GM21367 (cell line): Measurements from ENCODE around the gene EEF1B2.
"Not testable (repeated sequence)": the region's sequence is repeated elsewhere in the genome, so short reads cannot be mapped to it uniquely, and the experiment has no call there.

ENCODE experiments used
- ATAC-seq: cut with Tn5 transposase; IDR thresholded peaks from one replicate; pipeline ENCODE4 v1.9.1; 2021; ENCODE audit not compliant: unreplicated experiment

EEF1B2 gene

DNA sequence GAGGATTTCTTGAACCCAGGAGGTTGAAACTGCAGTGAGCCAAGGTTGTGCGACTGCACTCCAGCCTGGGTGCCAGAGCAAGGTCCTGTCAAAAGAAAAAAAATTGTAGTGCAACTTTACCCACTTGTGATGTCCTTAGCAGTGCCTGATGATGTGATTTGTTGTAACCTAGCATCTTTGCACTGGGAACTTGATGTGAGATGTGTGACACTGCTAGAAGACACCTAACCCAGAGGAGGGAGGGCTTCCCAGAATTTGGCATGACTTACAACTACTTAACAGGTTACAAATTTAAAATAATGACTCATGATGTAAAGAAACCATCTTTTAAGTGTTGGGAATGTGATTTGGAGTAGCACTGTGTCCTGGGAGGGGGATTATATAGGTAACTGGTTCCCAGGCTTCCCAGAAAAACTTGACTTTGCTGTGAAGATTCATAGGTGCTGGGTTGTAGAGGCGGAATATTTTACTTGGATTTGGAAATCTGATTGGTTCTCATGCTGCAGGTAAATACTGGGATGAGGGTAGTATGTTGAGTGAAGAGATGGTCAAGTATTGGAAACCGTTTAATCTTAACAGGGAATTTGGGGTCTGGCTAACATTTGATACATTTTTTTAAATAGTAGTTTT lies 3.7 kb downstream of the EEF1B2 start:
- no peak for ATAC-seq

- no peak for ATAC-seq
These were observed 4.7 kb downstream of the EEF1B2 start for GRCh38 chr2:206164261-206164862.

- ATAC-seq: not testable (repeated sequence)
These were observed 8.5 kb downstream of the EEF1B2 start for GRCh38 chr2:206168230-206168629.

DNA sequence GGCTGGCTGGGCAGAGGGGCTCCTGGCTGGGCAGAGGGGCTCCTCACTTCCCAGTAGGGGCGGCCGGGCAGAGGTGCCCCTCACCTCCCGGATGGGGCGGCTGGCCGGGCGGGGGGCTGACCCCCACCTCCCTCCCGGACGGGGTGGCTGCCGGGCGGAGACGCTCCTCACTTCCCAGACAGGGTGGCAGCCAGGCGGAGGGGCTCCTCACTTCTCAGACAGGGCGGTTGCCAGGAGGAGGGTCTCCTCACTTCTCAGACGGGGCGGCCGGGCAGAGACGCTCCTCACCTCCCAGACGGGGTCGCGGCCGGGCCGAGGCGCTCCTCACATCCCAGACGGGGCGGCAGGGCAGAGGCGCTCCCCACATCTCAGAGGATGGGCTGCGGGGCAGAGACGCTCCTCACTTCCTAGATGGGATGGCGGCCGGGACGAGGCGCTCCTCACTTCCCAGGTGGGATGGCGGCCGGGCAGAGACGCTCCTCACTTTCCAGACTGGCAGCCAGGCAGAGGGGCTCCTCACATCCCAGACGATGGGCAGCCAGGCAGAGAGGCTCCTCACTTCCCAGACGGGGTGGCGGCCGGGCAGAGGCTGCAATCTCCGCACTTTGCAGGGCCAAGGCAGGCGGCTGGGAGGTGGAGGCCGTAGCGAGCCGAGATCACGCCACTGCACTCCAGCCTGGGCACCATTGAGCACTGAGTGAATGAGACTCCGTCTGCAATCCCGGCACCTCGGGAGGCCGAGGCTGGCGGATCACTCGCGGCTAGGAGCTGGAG lies 12.1 kb downstream of the EEF1B2 start:
- not testable (repeated sequence) for ATAC-seq

DNA sequence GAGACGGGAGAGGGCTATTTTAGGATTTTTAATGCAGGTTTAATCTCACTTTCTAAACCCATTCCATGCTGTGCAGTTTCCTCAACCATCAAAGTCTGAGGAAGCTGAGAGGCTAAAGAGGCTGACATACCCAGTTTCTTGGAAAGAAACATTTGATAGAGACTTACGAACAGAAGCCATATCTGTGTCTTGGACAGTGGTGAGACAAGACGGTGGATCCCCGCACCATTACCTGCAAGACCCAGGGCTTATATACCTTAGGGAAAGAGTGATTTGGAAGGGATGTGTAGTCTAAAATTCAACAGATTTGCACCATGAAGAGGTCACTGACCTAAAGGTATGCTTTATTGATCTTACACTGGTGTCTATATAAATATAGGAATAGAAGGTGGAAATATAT lies 13.5 kb downstream of the EEF1B2 start:
- no peak for ATAC-seq

DNA sequence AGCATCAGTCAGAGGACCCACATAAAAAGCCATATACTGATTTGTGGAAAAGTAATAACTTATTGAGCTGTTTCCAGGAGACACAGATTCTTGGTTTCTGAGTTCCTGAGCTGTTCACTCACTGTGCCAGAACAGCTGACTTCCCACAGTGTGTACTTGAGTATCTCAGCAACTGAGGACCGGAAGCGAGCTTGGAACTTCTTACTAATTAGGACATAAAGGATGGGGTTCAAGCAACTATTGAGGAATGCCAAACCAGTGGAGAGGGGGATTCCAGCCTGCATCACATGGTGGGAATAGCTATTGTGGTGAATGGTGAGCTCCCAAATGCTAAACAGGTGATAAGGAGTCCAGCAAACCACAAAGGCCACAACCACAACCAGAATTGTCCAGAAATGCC lies 16.4 kb downstream of the EEF1B2 start:
- no peak for ATAC-seq

DNA sequence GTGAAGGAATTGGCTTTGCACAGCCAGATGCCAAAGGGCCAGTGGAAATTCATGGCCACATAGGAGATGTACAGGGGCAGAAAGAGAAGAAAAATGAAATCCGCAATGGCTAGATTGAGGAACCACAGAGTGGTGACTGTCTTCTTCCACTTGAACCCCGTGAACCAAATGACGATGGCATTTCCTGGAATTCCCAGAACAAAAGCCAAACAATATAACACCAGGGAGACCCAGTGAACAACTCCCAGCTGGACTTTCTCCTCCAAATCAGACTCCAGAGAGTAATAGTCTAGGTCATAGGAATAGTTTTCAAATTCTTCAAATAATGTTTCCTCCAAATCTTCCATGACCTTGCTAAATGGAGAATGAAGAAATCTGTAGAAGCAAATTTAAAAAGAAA lies 17.2 kb downstream of the EEF1B2 start:
- ATAC-seq: no peak

- not testable (repeated sequence) for ATAC-seq
These were observed 21.8 kb downstream of the EEF1B2 start for GRCh38 chr2:206181526-206181925.

DNA sequence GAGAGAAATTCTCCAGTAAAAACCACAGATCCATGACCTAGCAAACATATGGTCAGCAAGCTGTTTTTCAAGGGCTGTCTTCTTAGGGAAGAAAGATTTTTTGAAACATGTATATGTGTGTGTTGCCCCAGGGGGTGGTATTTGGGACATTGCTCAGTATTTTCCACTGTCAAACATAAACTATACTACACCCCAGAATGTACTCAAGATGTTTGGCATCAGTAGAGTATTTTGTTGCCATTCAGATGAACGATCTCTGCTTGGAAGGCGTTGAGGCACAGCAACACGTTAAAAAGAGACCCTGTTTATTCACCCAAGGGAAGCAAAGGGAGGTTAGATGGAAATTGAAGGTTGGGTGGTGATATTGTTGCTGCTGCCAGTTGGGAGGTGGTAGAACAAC lies 30.0 kb downstream of the EEF1B2 start:
- ATAC-seq: no peak

DNA sequence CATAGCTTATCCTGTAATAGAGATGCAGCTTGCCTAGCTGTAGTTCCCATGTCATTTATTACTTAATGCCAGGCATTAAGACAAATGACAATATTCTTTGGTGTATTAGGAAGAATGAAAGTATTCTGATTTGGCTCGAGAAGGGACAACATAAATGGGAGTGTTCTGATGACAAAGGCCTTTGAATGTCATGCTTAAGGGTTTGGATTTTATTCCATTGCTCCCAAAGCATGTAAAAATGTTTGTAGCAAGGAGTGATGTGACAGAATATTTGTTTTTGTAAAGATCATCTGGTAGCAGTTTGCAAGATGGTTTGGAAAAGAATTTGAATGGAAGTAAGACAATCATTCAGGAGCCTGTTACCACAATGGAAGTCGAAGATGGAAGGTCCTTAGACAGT lies 30.4 kb downstream of the EEF1B2 start:
- ATAC-seq: no peak

GRCh38 chr2:206190689-206191088 lies 31.0 kb downstream of the EEF1B2 start:
- ATAC-seq: no peak

DNA sequence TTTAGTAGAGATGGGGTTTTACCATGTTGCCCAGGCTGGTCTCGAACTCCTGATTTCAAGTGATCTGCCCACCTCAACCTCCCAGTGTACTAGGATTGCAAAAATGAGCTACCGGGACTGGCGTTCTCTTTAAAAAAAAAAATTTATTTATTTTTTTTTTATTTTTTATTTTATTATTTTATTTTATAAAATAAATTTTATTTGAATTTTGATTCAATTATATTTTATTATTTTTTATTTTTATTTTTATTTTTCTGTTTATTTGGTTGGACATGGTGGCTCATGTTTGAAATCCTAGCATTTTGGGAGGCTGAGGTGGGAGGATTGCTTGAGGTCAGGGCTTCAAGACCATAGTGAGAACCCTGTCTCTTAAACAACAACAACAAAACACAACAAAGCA lies 32.5 kb downstream of the EEF1B2 start:
- no peak for ATAC-seq

- no peak for ATAC-seq
These were observed 34.1 kb downstream of the EEF1B2 start for GRCh38 chr2:206193671-206194357.

DNA sequence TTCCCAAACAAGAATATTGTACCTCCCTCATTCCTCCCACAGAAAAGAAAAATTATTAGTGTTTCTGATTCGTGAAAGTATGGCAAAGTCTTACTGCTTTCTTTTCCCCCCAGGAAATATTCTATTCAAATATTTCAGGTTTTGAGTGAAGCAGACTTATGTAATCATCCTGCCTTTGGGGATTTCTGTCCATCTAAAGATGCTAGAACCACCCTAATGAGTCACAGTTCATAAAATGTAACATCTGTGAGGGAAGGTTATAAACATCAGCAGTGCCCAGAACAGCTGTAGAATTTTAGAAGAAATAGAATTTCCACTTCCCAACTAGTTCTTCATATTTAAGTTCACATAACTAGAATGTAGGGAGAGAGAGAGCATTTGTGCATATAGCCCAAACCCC lies 39.0 kb downstream of the EEF1B2 start:
- ATAC-seq: no peak

- no peak for ATAC-seq
These were observed 41.6 kb downstream of the EEF1B2 start for GRCh38 chr2:206201075-206201848.

DNA sequence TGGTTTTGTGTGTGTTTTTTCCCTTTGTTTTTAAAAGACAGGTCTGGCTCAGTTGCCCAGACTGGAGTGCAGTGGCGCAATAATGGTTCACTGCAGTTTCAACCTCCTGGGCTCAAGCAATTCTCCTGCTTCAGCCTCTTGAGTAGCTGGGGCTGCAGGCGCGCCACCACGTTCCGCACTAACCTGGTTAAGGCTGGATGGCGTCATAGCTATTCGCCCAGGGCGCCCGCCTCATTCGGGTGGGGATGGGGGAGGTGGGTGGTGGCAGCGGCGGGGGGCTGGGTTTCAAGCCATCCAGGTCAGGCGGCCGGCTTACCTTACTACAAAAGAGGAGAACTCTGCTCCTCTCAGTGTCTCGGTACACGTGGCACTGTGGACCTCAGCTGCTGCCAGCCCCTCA lies 42.8 kb downstream of the EEF1B2 start:
- no peak for ATAC-seq

GRCh38 chr2:206203331-206203730 lies 43.6 kb downstream of the EEF1B2 start:
- no peak for ATAC-seq

- ATAC-seq: no peak
These were observed 45.0 kb downstream of the EEF1B2 start for GRCh38 chr2:206204710-206205109.

DNA sequence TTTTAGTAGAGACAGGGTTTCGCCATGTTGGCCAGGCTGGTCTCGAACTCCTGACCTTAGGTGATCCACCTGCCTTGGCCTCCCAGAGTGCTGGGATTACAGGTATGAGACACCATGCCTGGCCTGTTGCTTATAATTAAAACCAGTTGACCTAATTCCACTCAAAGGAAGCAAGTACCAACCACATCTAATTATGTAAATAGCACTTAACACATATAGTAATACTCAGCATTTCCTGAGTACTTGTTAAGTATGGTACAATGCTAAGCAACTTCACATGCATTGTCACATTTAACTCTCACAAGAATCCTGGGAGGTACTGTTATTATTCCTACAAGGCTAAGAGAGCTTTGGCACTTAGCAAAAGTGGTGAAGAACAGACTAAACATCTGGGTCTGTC lies 47.6 kb downstream of the EEF1B2 start:
- ATAC-seq: not testable (repeated sequence)

GRCh38 chr2:206208900-206209299 lies 49.2 kb downstream of the EEF1B2 start:
- no peak for ATAC-seq

- ATAC-seq: no peak
These were observed 52.1 kb downstream of the EEF1B2 start for GRCh38 chr2:206211657-206212255.
